Posterior cingulate gyrus (tissue), 11 donors: ENCODE data around the gene KIAA1958.

Source experiments
- DNase-seq, 10 donors: peaks; one replicate each; pipeline versions ENCODE4 v3.0.0 to v3.0.0-alpha.2; 2020 to 2021; ENCODE audit warnings: mixed read lengths in 3 of 10
- intact Hi-C: fragments of 100-400 bp; cut with DNase I; formaldehyde crosslinking; loops from one replicate; pipeline ENCODE4 v1.15.1; 2023

KIAA1958 gene

DNA sequence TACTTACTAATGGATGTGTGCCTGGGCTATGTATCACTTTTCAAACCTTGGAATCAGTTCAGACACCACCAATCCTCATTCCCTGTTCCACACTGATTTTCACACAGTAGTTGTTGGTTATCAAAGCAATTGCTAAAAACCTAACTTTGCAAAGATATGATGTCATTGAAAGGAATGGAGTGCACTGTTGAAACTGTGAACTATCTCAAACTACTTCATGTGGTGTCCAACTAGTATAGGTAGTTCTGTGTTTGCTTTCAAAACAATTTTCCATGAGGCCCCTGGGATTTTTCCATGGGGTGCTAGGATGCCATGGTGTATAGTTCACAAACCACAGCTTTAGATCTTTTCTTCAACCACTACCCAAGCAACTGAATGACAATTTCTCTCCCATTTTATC is 213.5 kb downstream of the KIAA1958 start:
- intact Hi-C loops: no loop called here
- no peak for DNase-seq

GRCh38 chr9:112703304-112703703 is 216.7 kb downstream of the KIAA1958 start:
- intact Hi-C loops: no loop called here

DNA sequence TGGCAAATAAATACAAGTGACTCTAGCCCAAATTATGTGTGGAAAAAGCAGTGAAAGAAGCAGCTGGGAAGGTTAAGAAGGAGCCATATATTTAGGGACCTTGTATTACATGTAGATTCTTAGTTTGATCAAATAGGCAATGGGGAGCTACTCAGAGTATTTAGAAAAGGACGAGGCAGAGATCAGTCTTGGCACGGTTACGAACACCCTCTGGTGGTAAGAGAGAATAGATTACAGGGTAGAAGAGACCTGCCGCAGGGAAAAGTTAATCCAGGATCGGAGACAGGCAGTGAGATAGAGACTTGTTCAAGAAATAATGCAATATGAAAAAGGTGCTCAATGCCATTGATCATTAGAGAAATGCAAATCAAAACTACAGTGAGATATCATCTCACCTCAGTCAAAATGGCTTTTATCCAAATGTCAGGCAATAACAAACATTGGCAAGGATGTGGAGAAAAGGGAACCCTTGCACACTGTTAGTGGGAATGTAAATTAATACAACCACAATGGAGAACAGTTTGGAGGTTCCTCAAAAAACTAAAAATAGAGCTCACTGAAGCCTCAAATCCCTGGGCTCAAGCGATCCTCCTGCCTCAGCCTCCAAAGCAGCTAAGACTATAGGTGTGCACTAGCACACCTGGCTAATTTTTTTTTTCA is 219.3 kb downstream of the KIAA1958 start:
- peak in 3 of 10 donors; percentile 13 to 52 (median 37) for DNase-seq
- intact Hi-C loops: loop anchor here (2.0 to 5.0 kb wide), 3 partner anchors 219 to 609 kb away; partner anchors contain the start of gene KIAA1958

More at GRCh38 chr9:112703304-112703703, 216.7 kb downstream of the KIAA1958 start:
- DNase-seq: no peak

DNA sequence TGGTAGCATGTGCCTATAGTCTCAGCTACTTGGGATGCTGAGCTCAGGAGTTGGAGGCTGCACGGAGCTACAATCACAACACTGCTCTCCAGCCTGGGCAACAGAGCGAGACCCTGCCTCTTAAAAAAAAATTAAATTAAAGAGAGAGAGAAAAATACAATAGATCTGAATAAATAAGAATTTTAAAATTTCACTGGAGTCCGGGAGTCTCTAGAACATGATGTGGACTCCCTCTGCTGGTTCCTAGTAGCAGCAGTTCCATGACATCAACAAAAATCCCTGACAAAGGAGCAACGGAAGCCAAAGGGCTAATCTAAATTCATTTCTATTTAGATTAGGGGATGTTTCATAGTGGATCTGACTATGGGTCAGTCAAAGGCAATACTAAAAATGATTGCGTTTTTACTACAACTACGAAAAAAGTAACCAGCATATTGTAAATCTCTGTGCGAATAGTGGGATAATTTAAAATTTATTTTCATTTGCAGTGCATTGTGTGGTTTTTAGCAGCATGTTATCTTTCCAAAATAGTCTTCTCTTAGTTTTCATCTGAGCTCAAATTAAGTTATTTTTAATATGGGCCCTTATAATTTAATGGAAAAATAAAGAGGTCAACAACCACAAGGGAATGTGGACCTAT is 224.5 kb downstream of the KIAA1958 start:
- intact Hi-C loops: no loop called here
- no peak for DNase-seq

DNA sequence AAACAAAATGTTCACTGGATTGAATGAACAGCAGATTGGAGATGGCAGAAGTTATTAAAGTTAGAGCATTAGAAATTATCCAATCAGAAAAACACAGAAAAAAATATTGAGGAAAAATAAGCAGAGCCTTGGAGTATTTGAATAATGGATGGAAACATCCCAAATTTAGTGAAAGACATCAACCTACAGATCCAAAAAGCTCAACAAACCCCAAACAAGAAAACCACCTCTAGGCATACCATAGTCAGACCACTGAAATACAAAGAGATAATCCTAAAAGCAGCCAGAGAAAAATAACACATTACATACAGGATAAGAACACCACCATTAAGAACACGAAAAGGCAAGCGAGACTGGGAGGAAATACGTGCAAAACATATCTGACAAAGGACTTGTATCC is 226.1 kb downstream of the KIAA1958 start:
- intact Hi-C loops: no loop called here
- no peak for DNase-seq

DNA sequence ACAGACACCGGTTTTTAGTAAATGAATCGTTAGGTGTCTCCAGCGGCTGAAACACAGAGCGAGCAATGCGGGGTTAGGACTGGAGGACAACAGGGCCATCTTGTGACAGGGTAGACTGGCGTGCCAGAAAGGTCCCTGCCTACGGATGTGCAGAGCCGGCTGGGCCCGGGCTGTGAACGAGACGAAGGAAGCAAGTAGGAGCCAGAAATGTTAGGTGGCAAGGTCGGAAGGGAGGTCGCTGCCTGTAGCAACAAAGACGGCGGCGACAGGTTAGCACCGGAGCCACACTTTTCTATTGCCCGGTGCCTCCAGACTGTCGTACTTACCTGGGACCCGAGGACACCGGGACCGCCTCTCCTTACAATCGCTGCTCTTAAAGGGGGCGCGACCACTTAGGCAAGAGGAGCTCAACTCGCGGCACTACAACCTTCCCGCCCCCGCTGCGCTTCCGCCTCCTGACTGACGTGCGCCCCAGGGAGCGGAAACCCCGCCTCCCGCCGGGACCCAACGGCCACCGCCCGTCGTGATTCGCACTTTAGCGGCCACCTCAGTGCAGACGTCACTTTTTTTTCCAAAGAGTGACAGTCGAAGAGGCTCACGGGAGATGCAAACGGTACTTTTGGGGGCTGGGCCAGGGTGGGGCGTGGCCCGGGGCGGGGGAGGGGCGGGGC is 231.2 kb downstream of the KIAA1958 start, which contains the start of gene INIP:
INIP (minus strand) TSS at position 457 of the 671 bp plus-strand sequence. CDS start 1,632 bp downstream, outside the sequence.
- DNase-seq: peak; percentile 96 to 100 (median 96)
- intact Hi-C loops: loop anchor here (1.0 to 5.0 kb wide), 2 partner anchors 33 to 340 kb away; partner anchors contain the start of gene SNX30
